SIG-M5 treated with dmso at 0.1 percent for 504 hours (cell line): ENCODE results near the gene LAMA2.

Source experiments
- DNase-seq: peaks from one replicate; lab custom pipeline; 2025; ENCODE audit not compliant: unreplicated experiment; lab: John Stamatoyannopoulos, UW

The LAMA2 gene

DNA sequence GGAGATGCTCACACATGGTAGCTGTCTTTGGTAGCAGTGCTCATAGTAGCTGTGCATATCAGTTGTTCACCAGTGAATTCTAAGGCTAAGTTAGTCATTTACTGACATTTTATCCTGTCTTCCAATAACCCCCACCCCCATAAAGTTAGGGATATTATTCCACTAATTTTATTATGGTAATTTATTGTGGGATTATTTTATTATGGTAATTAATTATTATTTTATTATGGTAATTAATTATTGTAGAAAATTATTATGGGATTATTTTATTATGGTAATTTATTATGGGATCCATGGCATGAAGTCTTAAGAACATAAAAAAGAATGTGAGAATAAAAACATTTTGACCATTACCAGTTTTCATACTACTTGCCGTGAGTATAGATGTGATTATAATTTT lies 406.5 kb downstream of the LAMA2 start:
- DNase-seq = no peak

DNA sequence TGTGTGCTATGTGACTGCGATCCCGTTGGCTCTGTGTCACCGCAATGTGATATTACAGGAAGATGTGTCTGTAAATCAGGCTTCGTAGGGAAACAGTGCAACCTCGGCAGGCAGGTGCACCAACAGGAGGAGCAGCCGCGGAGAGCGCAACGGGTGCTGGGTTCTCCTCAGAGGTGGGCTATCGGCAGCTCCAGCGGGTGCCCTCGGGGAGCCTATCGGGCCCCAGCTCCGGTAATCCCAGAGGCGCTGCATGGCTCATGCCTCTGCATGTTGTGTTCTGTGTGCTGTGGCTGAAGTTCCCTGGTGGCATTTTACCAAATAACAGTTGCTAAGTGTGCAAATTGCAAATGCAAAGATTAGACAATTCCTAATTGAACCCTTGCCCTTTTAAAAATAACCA lies 409.9 kb downstream of the LAMA2 start:
- no peak for DNase-seq

DNA sequence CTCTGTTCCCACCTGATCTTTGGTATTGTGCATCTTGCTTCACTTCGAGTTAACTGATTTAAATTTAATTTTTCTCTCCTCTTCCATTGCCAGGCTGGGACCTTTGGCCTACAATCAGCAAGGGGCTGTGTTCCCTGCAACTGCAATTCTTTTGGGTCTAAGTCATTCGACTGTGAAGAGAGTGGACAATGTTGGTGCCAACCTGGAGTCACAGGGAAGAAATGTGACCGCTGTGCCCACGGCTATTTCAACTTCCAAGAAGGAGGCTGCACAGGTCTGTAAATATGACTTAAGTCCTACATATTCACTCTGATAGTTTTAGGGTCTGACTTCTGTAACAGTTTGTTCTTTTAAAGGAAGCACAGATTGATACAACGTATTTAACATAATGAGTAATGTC lies 414.7 kb downstream of the LAMA2 start:
- DNase-seq = no peak

DNA sequence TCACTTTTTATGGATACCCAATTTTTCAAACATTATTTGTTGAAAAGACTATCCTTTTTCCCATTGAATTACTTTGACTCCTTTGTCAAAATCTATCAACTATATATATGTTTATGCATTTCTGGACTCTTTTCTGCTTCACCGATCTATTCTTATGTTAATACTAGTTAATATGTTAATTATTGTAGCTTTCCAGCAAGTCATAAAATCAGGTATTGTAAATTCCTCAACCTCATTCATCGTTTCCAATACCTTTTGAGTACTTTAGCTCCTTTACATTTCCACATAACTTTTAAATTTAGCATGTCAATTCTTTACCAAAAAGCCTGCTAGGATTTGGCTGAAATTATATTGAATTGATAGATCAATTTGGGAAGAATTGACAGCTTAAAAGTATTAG lies 419.7 kb downstream of the LAMA2 start:
- DNase-seq = no peak

DNA sequence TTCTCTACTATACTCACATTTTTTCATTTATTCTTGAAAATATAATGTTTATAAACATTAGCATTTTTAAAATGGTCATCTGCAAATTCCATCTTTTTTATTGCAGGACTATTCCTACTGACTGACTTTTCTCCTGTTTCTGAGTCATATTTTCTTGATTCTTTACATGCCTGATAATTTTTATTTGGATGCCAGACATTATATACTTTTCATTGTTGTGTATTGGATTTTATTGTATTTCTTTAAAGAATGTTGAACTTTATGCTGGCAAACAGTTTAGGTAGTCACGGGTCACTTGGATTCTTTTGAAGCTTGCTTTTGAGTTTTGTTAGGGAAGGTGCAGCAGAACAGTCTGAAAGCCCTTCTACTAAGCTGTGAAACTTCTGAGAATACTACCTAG lies 423.9 kb downstream of the LAMA2 start:
- no peak for DNase-seq

DNA sequence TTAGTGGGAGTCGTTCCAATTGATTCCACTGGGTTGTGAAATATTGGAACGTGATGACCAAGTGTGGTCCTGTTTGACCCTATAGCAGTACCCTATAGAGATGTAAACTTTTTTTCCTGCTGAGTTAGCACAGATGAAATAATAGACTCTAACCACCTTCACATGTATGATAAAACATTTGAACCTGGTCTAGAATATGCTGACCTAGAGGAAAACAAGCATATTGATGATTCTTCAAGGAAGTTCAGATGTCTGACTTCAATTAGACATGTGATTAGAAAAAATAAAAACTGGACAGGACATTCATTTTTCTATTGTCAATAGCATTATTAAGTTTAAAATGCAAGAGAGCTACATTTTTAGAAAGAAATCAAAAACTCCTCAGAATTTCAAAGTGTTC lies 424.9 kb downstream of the LAMA2 start:
- DNase-seq = no peak

DNA sequence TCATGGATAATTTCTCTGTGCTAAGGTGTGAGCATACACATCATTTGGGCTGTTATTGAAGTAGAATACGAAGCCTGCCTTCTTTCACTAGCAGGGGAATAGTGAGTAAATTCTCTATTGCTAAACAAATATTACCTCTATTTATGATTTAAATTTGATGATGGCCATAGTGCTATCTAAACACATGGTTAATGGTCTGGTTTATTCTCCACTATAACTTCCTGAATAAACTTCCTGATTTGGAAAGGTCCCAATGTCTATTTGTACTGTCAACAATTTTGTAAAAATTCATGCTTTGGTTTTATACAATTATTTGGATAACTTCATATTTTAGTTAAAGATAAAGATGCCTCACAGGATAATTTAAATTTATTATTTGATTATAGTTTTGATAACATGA lies 426.2 kb downstream of the LAMA2 start:
- DNase-seq = no peak

DNA sequence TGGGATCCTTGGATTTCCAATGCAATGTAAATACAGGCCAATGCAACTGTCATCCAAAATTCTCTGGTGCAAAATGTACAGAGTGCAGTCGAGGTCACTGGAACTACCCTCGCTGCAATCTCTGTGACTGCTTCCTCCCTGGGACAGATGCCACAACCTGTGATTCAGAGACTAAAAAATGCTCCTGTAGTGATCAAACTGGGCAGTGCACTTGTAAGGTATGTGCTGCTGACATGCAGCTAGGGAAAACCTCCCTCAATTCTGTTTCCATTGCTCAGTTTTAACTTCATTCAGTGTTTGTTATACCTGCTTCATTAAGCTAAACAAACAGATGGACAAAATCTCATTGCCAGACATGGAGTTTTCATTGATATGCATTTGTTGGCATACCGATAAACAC lies 429.9 kb downstream of the LAMA2 start:
- DNase-seq = no peak

DNA sequence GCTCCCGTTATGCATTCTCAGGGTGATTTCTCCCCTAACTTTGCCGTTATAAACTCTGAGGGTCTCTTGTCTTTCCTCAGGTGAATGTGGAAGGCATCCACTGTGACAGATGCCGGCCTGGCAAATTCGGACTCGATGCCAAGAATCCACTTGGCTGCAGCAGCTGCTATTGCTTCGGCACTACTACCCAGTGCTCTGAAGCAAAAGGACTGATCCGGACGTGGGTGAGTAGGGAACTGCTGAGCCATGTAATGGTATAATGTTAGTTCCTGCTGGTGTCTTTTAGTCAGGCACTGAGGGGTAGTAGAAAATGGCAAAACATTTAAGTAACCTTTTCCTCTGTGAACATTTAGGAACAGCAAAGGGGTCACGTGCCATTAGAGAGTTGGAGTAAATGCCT lies 431.6 kb downstream of the LAMA2 start:
- DNase-seq = no peak

DNA sequence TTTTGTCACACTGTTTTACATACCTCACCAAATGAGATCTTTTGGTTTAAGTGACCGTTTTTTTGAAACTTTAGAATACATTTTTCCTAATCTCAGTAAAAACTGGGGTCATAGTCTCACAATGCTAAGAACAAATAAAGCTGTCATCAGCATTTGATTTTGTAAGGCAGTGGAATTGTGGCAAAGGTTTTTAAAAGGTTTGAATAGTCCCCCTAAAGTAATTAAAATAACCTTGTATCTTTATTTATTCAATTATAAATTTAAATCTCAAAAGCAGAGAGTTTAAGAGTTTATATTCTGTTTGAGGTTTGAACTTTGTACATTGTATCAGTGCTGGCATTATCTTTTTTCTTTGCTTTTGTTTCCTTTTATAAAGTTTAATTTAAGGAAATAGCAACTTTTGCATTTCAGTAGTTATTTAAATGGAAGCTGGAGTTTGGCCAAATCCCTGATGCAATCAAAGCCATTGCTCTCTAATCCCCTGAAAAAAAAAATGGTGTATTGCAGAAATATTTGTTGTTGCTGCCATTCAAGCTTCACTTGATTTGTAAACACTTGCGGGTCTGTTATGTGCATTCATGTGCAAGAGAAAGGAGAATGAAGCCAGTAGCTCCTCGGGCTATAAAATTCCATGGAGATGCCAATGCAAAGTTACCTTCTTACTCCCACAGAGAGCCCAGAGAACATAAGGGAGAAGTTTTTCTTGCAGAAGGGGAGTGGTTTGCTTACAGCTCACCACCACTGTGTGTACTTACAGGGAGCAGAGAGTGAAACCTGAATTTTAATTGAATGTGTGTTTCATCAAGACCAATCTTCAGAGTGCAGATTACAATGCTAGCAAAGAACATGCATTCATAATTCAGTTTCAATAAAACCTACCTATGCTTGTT lies 435.2 kb downstream of the LAMA2 start:
- DNase-seq = no peak

DNA sequence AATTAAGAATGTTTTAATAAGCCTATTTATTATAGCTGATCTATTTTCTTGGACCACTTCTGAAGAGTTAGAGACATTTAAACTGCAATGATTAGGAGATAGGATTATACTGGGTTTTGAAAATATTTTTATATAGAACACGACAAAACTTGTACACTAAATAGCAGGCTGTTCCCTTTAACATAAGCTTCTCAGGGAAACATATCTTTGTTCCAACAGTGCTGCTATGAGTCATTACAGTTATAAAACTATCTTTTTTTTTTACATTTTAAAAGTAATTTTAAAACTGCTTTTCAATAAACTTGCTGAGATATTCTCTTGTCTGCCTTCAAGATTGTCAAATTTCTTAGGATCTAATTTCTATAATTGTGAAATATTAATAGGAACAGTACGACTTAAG lies 438.0 kb downstream of the LAMA2 start:
- DNase-seq = no peak

DNA sequence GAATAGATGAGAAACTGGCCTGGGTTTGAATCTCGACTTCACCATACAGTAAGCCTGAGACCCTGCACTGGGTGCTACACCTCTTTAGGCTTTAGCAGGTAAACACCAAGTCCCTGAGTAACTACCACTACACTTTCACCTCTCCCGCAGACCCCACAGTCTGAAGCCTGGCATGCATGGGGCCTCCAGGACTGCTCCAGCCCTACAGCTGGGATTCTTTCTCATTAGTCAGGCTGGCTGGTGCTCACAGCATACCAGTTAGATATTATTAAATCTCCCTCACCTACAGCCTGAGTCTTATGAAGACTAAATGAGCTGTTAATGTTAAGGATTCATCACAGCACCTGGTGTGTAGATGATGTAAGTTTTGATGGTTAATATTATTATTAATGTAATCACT lies 438.4 kb downstream of the LAMA2 start:
- DNase-seq = no peak

DNA sequence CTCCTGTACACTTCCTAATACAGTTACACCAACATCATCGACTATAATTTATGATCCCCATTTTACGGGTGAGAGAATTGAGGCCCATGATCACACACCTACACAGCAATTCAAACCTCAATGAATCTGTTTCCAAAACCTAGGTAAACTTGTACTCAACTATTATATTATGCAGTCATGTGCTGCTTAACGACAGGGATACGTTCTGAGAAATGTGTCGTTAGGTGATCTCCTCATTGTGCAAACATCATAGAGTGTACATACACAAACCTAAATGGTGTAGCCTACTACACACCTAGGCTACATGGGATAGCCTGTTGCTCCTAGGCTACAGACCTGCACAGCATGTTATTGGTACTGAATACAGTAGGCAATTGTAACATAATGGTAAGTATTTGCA lies 441.4 kb downstream of the LAMA2 start:
- DNase-seq = no peak

DNA sequence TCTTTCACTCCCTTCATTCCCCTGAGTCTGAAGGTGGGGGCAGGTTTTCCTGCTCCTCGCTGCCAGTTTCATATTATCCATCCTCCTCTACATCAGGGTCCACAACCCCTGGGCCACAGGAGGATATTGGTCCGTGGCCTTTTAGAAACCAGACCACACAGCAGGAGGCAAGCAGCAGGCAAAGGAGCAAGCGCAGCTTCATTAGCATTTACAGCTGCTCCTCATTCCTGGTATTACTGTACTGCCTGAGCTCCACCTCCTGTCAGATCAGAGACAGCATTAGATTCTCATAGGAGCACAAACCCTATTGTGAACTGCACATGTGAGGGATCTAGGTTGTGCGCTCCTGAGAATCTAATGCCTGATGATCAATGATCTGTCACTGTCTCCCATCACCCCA lies 446.7 kb downstream of the LAMA2 start:
- no peak for DNase-seq

DNA sequence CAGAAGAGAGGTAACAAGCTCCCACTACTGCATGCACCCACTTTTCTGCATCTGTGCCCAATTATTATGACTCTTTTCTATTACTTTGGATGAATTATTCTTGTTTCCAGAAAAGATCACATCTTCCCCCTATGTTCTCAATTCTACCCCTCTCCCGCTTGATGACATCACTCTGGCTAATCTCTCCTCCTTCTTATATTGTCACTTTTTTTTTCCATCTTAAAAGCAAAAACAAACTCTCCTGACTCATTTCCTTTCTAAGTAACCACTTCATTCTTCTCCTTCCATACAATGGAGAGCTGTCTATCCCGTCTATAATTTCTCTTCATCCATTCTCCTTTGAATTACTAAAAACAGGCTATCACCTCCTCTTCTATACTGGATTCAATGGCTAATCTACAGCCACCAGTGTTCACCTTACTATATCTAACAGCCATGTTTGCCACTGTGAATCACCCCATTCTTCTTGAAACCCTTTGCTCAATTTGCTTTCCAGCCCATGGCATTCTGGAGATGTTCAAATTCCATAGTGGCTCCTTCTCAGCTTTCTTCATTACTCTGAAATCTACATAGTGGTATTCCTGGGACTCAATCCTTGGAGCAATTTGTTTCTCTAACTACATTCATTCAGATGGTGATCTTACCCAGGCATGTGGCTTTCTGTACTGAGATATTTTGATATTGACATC lies 448.7 kb downstream of the LAMA2 start:
- DNase-seq = no peak

DNA sequence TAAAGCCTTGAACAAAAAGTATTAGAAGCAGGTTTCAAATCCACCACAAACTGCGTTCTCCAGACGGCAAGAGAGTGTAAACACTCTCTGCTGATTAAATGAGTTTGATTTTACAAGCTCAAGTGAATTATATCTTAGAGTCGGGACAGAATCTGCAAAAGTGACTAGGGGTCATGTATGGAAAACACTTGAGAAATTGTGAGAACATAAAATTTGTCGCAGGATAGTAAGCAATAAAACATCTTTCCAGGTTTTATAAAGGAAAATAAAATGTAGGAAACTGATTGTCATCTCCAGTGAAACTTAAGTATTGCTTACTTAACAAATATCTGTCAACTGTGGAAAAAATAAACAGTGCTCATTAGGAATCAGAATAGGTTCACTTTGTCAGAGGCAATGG lies 452.9 kb downstream of the LAMA2 start:
- no peak for DNase-seq

DNA sequence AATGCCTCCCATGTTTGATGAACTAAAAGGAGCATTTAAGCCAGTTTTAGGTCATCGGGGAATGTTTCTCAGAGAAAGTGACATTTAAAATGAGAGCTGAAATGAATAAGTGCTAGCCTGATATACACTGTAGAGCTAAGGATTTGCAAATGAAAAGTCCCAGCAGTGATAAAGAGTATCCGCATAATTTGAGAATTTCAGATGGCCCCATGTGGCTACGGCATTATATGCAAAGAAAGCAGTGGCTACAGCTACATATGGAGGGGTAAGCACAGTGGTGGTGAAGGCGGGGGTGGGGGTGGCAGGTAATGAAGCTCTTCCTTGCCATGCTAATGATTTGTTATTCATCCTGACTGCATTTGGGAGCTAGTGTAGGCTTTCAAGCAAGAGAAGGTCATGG lies 455.7 kb downstream of the LAMA2 start:
- no peak for DNase-seq

DNA sequence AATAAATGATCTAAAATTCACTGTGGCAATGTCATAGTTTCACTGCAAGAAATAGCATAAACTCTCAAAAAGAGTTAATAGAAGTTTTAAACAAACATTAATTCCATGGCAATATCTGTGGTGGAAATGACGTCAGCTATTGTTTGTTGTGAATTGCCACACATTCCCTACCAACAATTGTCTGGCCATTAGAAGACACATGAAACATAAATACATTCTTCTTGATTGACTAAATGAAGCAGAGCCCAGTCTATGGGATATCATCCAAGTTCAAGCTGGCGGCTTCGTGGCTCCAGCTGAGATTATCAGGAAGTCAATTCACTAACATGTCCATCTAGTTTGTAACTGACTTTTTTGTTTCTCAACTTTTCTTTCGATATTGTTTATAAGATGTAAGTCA lies 458.0 kb downstream of the LAMA2 start:
- DNase-seq = no peak

DNA sequence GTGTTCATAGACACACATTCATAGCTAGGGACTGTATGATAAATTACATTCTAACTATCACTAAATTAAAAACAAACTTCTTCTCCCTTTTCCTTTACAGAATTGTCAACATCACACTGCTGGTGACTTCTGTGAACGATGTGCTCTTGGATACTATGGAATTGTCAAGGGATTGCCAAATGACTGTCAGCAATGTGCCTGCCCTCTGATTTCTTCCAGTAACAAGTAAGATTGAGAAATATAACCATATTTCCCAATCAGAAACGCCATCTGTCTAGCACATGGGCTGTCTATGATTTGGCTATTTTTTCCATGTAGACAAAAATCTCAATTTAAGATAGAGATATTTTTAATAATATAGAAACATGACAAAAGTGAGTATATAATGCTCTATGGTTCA lies 459.3 kb downstream of the LAMA2 start:
- DNase-seq = no peak

DNA sequence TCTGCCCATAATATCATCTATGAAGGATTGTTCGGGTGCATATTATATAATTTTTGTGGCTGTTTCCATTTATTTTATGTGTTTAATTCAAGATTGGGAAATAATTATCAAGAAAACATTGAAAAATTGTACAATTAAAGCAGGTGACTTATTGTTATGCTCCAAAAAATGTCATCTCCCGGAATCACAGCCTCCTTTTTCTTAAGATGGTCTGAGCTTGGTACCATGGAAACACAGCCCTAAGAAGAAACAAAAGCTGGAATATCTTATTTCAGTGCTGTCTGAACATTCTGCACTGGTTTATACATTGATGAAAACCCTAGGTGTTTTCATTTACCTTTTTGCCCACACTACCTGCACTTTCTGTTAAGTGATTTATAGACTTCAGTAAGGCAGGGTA lies 459.9 kb downstream of the LAMA2 start:
- DNase-seq = no peak

DNA sequence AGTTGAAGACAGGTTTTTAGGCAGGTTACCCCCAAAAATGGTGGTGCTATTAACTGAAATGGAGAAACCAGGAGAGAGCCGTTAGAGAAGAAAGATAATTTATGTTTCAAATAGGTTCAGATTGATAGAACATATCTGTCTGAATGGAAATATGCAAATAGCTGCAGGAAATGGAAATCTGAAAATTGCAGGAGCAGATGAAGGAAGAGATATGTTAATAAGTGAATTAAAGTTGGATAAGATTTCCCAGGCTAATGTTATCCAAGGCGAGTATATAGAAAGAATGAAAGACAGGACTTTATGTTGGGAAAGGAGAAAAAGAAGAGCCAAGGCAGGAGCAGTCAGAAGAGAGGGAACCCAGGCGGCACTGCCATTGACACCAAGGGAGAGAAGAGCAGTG lies 461.4 kb downstream of the LAMA2 start:
- DNase-seq = no peak

DNA sequence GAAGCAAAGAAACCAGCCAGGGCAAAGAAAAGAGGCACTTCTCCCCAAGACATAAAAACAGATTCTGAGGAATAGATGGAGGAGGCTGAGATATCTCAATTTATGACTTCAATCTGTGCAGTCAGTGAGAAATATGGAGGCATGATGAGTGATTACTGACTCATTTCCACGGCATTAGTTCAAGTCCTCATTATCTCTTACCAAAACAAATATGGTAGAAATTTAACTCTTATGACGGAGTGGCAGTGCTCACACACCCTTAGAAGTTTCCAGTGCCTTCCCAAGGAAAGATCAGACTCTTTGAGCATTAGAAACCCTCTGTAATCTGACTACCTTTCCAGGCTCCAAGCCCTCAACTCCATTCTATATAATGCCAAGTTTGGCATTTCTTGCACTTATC lies 463.0 kb downstream of the LAMA2 start:
- DNase-seq = no peak

DNA sequence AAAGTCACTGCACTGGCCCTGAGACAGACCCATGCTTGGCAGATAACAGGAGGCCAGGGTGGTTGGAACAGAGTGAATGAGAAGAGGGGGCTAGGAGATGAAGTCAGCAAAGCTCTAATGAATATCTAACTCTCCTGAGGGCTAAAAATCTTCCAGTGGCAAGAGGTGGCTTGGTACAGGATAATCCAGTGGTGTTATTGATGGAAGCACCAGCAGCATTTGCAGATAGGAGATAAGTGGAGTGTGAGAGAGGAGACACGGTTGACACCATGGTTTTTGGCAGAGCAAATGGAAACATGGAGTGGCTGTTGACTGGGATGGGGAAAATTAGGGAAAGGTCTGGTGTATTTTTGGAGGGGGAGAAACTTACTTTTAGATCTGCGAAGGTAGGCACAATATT lies 464.0 kb downstream of the LAMA2 start:
- DNase-seq = no peak
